NCI-H2227 (cell line): ENCODE data around the gene MAPK8IP3.
A peak's percentile ranks its signal among the peaks of the same experiment; 100 is the strongest.

Experiments
- DNase-seq: peaks from one replicate; lab custom pipeline; 2025; ENCODE audit not compliant: unreplicated experiment; lab: John Stamatoyannopoulos, UW

Gene MAPK8IP3

GRCh38 chr16:1677339-1677738, 28.7 kb upstream of the MAPK8IP3 start:
- DNase-seq: no peak

DNA sequence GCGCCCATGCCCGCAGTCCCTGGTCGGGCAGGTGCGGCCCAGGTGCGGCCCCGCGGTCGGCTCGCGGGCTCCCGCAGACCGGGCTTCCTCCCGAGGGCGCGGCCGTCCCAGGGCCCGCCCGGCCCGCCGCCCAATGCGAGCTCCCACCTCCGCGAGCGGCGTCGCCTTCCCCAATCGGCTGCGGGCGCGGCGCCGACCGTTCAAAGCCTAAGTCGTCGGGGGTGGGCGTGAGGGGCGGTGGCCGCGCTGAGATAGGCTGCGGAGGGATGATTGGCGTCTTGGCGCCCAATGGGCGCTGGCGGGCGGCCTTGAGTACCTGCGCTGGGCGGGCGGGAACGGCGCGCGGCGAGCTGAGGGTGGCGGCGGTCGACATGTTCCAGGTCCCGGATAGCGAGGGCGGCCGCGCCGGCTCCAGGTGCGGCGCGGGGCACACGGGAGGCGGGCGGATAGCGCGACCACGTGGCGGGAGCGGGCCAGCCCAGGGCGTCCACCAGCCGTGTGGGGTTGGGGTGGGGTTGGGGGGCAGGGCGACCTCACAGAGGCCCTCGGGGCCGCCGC, 28.0 kb upstream of the MAPK8IP3 start, which contains the start of gene JPT2:
Gene JPT2, plus strand, starts transcription at position 338 of the 558 bp plus-strand sequence. Its CDS starts 34 bp downstream, at position 372.
- DNase-seq: peak; percentile 99

- DNase-seq: peak; percentile 59
Measured at GRCh38 chr16:1678500-1679098, 27.4 kb upstream of the MAPK8IP3 start.

DNA sequence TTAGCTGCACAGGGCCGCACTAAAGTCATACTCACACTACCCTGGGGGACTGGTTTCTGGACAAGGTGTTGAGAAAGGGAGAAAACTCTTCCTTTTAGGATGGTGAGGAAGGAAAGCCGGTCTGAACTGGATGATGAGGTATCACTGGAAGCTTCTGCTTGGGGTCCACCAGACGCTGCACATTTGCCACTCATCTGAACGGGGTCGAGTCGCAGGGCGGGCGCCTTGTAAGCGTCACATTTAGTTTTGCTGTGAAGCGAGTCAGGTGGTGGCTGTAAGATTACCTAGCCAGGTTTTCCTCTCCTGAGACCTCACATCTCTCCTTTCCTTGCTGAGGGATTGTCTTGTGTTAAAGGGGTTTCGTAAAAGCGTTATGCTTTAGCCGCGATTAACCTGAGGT, 25.6 kb upstream of the MAPK8IP3 start:
- no peak for DNase-seq

- no peak for DNase-seq
Measured at GRCh38 chr16:1681032-1681431, 25.0 kb upstream of the MAPK8IP3 start.

- no peak for DNase-seq
Measured at GRCh38 chr16:1687427-1688316, 18.3 kb upstream of the MAPK8IP3 start.

DNA sequence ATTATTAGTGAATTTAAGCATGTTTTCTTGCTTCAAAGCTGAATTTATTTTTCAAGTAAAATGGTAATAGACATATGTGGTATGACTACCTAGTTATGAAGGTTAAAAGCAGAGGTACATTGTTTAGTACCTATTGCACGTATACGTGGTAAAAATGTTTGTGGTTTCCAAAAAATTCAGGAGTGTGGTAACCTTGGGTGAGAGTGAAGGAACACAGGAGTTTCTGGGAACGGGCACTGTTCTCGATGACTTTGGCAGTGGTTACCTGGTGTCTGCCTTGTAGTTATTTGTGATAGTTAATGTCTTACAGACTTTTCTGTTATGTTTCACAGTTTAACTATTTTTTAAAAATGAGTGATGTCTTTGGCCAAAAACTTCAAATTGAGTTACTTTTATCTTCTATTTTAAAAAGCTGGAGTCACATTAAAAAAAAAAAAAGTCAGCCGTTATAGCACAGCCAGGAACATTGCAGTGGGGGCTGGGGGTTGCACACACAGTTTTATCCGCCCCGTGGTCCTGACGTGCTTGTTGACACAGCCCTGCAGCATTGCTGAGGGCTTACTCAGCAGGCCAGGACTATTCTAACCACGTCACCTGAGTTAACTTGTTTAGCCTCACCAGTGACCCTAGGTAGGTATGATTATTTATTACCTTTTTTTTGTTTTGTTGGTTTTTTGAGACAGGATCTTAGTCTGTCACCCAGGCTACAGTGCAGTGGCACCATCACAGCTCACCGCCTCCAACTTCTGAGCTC, 17.0 kb upstream of the MAPK8IP3 start:
- no peak for DNase-seq

DNA sequence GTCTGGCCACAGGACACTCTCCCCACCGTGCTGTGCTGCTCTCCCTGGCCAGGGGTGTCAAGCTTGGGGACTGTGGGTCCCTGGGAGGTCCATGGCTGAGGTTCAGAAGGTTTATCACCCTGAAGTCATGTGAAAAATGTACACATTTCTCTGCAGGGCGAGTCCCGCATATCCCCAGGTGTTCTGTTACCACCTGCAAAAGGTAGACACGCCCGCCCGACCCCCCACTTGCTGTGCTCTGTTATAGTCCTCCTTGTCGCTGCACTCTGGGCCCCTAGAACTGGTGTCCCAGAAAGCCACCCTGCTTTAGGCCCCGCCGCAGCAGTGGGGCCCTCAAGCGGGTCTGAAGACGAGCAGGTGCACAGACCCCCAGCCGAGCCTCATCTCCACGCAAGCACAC, 16.1 kb upstream of the MAPK8IP3 start:
- DNase-seq: no peak

DNA sequence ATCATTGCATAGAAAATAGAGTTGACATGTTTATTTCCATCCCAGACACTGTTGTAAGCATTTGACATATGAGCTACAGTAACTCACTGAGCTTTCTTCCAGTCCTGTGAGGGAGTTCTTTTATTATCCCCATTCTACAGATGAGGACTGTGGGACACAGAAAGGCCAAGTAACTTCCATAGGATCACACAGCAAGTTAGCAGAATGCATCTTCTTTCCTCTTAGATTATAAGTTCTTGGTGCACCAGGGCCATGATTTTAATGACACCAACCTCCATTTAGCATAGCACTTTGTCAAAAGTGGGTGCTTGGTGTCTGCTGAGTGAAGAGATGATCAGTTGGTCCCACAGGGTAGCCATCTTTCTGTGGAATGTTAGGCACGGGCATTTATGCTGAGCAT, 15.2 kb upstream of the MAPK8IP3 start:
- no peak for DNase-seq

DNA sequence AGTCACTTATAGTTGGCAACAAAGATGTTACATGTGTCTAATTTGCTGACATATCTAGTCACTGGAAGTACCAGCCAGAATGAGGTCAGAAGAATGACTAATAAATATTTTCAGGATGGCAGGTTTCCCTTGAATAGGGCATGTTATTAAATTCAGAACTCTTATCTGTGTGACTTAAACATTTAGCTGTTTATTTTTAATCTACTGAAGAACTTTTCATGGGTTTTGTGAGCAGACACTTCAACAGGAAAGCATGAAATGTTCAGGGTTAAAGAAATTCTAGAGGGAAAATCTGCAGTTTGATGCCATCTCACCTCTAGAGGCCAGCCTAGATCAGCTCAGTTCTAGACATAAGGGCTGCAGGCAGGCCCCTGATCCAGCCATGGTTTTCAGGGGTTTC, 14.7 kb upstream of the MAPK8IP3 start:
- DNase-seq: no peak

DNA sequence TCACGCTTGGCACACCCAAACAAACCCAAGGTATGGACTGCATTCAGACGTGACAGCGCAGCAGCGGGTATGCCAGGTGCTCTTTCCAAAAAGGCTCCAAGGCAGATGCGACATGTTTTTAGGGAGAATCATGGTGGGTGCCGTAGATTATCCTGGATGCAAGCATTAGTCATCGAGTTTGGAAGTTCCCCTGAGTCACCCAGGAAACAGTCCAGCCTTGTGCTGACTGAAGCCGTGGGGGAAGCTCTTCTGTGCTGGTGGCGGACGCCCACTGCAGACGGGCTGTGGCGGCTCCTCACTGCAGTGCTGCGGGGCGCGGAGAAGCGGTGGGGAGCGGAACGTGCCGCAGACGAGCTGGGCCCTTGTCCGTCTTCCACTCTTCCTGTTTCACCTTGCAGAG, 14.0 kb upstream of the MAPK8IP3 start:
- no peak for DNase-seq

DNA sequence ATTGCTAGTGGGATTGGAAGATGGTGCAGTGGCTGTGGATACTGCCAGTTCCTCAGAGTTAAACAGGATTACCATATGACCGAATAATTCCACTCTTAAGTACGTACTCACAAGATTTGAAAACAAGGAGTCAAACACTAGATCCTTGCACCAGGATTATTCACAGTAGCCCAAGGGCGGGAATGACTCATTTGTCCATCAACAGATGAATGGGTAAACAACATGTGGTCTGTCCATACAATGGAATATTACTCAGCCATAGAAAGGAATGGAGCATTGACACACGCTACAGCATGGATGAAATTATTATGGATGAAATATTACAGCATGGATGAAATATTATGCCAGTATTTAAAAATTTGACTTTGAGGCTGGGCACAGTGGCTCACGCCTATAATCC, 9.1 kb upstream of the MAPK8IP3 start:
- DNase-seq: no peak

GRCh38 chr16:1698680-1699079, 7.3 kb upstream of the MAPK8IP3 start:
- no peak for DNase-seq

DNA sequence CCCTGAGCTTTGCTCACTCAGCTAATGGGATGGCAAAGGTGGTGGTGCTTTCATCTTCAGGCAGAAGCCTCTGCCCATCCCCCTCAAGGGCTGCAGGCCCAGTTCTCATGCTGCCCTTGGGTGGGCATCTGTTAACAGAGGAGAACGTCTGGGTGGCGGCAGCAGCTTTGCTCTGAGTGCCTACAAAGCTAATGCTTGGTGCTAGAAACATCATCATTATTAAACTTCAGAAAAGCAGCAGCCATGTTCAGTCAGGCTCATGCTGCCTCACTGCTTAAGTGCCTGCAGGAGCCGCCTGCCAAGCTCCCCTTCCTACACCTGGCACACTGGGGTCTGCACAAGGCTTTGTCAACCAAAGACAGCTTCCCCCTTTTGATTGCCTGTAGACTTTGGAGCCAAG, 5.7 kb upstream of the MAPK8IP3 start:
- DNase-seq: no peak

GRCh38 chr16:1701216-1701878, 4.6 kb upstream of the MAPK8IP3 start:
- no peak for DNase-seq

GRCh38 chr16:1705324-1705687, 689 bp upstream of the MAPK8IP3 start:
- DNase-seq: peak; percentile 67

- DNase-seq: peak; percentile 65
Measured at GRCh38 chr16:1706386-1707192, 594 bp downstream of the MAPK8IP3 start.

- DNase-seq: peak; percentile 44
Measured at GRCh38 chr16:1707193-1707790, 1.3 kb downstream of the MAPK8IP3 start.

DNA sequence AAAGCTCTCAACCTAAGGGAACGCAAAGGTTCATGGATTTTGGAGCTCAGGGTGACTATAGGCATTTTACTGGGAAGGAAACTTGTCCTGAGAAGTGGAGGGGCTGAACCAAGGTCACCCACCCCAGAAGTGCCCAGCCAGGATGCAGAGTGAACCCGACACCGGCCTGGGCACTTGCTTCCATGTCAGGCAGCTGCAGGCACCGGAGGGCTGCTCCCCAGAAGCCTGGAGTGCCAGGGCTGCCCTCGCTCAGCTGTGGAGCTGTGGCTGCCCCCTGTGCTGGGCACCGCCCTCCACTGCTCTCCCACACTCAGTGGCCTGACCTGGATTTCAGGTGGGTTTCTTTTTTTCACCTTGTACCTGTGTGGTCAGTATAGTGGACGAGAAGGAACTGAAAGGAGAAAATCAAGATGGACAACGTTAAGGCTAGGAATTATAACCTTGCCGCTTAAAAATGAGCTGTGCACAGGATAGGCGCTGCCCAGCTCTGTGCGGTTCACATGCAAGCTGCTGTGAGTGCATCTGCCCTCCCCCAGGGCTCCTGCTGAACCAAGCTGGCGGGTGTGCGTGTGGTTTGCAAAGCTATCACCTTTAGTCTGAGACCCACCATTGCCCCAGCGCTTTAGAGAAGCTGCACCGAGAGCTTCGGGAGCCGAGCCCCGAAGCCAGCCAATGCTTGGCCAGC, 2.2 kb downstream of the MAPK8IP3 start:
- peak; percentile 36 for DNase-seq
